Testis (tissue), 2 donors: ENCODE results near the gene TCP11L1.

Experiments used
- POLR2A ChIP-seq: fragments of 450-650 bp; IDR thresholded peaks from one replicate; pipeline ENCODE4 v1.6.1; 2017; ENCODE audit warnings: antibody characterized with exemption, mild to moderate bottlenecking, moderate library complexity
- TF ChIP-seq, protein P1 (sequence below), 3 experiments: fragments of 450-650 bp in 2 of 3; fragments of 200-600 bp in 1 of 3; sonication (generic) in 1 of 3; IDR thresholded peaks; one replicate each; pipeline ENCODE4 v1.5.1; 2016 to 2019; ENCODE audit warnings: antibody characterized with exemption in 3 of 3, mild to moderate bottlenecking in 2 of 3, moderate library complexity in 1 of 3

DNA sequence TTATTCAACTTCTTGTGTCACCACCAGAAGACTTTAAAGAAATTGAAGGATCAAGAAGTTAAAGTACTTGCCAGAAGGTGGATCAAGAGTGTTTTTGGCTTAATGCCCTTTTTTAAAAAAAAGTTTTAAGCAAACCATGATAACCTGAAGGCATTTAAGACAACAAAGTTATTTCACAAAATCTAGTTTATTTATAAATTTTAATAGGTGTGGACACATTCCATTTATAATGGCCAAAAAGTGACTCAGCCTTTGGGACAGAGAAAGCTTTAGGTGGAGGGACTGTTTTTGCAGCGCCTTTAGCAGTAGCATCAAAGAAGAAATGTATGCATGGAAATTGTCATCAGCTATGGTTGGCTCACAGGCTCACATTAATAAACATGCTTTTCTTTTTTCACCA is 17.9 kb downstream of the TCP11L1 start:
- TF ChIP-seq, protein P1, sequence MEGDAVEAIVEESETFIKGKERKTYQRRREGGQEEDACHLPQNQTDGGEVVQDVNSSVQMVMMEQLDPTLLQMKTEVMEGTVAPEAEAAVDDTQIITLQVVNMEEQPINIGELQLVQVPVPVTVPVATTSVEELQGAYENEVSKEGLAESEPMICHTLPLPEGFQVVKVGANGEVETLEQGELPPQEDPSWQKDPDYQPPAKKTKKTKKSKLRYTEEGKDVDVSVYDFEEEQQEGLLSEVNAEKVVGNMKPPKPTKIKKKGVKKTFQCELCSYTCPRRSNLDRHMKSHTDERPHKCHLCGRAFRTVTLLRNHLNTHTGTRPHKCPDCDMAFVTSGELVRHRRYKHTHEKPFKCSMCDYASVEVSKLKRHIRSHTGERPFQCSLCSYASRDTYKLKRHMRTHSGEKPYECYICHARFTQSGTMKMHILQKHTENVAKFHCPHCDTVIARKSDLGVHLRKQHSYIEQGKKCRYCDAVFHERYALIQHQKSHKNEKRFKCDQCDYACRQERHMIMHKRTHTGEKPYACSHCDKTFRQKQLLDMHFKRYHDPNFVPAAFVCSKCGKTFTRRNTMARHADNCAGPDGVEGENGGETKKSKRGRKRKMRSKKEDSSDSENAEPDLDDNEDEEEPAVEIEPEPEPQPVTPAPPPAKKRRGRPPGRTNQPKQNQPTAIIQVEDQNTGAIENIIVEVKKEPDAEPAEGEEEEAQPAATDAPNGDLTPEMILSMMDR (IDR thresholded peaks at IDR 0.05): no peak
- TF ChIP-seq POLR2A: no peak
